ENCODE data around the gene VIL1. TPM values are rescaled to one million over a fixed set of nuclear protein-coding genes. Genes with fewer than 3 reads are reported as not detected.

VIL1 gene
- total RNA-seq, 1 experiment from 2014 or later, result 0.49 TPM

- no peak overlapping the region for H3K4me2 ChIP-seq (ENCODE audit: low read length)
- CTCF ChIA-PET, result interaction anchor here (1.0 to 1.4 kb wide), 2 partner anchors 91 to 122 kb away, joined by 3 to 4 read pairs; partner anchors contain the start of genes AAMP and PNKD
Observed at GRCh38 chr2:218392459-218392858, 26.5 kb upstream of the VIL1 start.

More at GRCh38 chr2:218392459-218392858, 26.5 kb upstream of the VIL1 start:
- Histone ChIP-seq H3K27me3 (ENCODE audit: insufficient read depth, low read length) (no peaks in the 10 kb centered on the region), H3K9me2 (ENCODE audit: insufficient read depth) (no peaks in the 10 kb centered on the region), H3K9me3 (ENCODE audit: control insufficient read depth in 1 of 2, insufficient read depth in 1 of 2, low read depth in 1 of 2, low read length in 2 of 2) (no peaks in the 10 kb centered on the region), H3K4me1 (ENCODE audit: control insufficient read depth in 1 of 2, insufficient read depth in 2 of 2, low read length in 2 of 2) (peaks cover 22 to 36% of the 10 kb centered on the region in 2 experiments), H2AFZ (ENCODE audit: low read depth, low read length, poor library complexity, severe bottlenecking) (no peak overlapping the region), H4K20me1 (ENCODE audit: insufficient read depth) (no peaks in the 10 kb centered on the region), H3K9ac (ENCODE audit: low read length) (no peak overlapping the region), H3K79me2 (ENCODE audit: insufficient read depth, low read length) (no peaks in the 10 kb centered on the region), H3K36me3 (ENCODE audit: control insufficient read depth in 1 of 2, insufficient read depth in 2 of 2, low read length in 2 of 2) (no peaks in the 10 kb centered on the region), H3K4me3 (replicated peaks in 1 of 2; ENCODE audit: low read depth in 1 of 2, low read length in 2 of 2) (no peak overlapping the region), H3K27ac (ENCODE audit: low read depth, low read length) (no peak overlapping the region)
- POLR2A ChIA-PET, result no interaction called here
- ATAC-seq, result no peak
- no peak for DNase-seq (ENCODE audit: low read depth, low spot score)
- RAD21 ChIA-PET (ENCODE audit: low non-redundant PET in 1 of 2, low total read pairs in 2 of 2, uncharacterized antibody in 2 of 2, unreplicated experiment in 2 of 2), result no interaction called here
- intact Hi-C loops (cut with micrococcal nuclease), result no loop called here
- no TSS peak for BruUV-seq (replicated peaks)
- TF ChIP-seq ZFX (IDR thresholded peaks at IDR 0.05) (no peak), SRF (IDR thresholded peaks at IDR 0.05; ENCODE audit: low read depth) (no peak), CBX3 (IDR thresholded peaks at IDR 0.05; ENCODE audit: low read depth) (no peak), EZH2phosphoT487 (IDR thresholded peaks at IDR 0.05; ENCODE audit: borderline replicate concordance) (no peak), ZBTB33 (IDR thresholded peaks at IDR 0.05; ENCODE audit: extremely low read depth, insufficient replicate concordance, low read length) (no peak), JUND (IDR thresholded peaks at IDR 0.05) (no peak), MAX (IDR thresholded peaks at IDR 0.05) (no peak), POLR2AphosphoS5 (IDR thresholded peaks at IDR 0.05; ENCODE audit: low read depth, low read length) (no peak), SIN3A (IDR thresholded peaks at IDR 0.05; ENCODE audit: low read depth) (no peak), TCF7L2 (IDR thresholded peaks at IDR 0.05; ENCODE audit: borderline replicate concordance, extremely low read depth, insufficient read depth, insufficient read length) (no peak), SP1 (IDR thresholded peaks at IDR 0.05; ENCODE audit: low read depth) (no peak), REST (IDR thresholded peaks at IDR 0.05; ENCODE audit: low read depth) (no peak), ELF1 (IDR thresholded peaks at IDR 0.05; ENCODE audit: borderline replicate concordance, low read depth) (no peak), EGR1 (IDR thresholded peaks at IDR 0.05; ENCODE audit: low read depth) (no peak), ZNF274 (IDR thresholded peaks at IDR 0.05; ENCODE audit: low read depth, low read length) (no peak), ATF3 (IDR thresholded peaks at IDR 0.05) (no peak), CTCF (IDR thresholded peaks at IDR 0.05 in 2 of 3, conservative IDR thresholded peaks at IDR 0.05 in 1 of 3; ENCODE audit: borderline replicate concordance in 1 of 3, insufficient read depth in 1 of 3, low read depth in 2 of 3, low read length in 2 of 3) (no peak), EZH2 (IDR thresholded peaks at IDR 0.05) (no peak)
